RWPE2 (cell line): ENCODE data around the gene IFT172.

Experiments used
- ATAC-seq: fragments of 200-7000 bp; cut with Tn5 transposase; 3 replicates; pipeline ENCODE4 v1.9.1; 2021; ENCODE audit warnings: low read depth
- DNase-seq: peaks from one replicate; pipeline ENCODE4 v3.0.0-alpha.2; 2020; ENCODE audit warnings: low spot score
- H3K27ac ChIP-seq: fragments of 450-650 bp; 2 replicates; pipeline ENCODE4 v1.5.1; 2017; ENCODE audit warnings: mild to moderate bottlenecking; ENCODE audit not compliant: poor library complexity, severe bottlenecking
- H3K27me3 ChIP-seq: fragments of 250-450 bp; sonication (Bioruptor Pico); 2 replicates; pipeline ENCODE4 v1.5.1; 2021; ENCODE audit warnings: mild to moderate bottlenecking, moderate library complexity; ENCODE audit not compliant: insufficient read depth, poor library complexity, severe bottlenecking
- H3K36me3 ChIP-seq: fragments of 250-450 bp; sonication (Bioruptor Pico); 2 replicates; pipeline ENCODE4 v1.5.1; 2020; ENCODE audit warnings: low read depth, mild to moderate bottlenecking, moderate library complexity
- H3K4me1 ChIP-seq: fragments of 250-450 bp; sonication (Bioruptor Pico); 2 replicates; pipeline ENCODE4 v1.5.1; 2021; ENCODE audit warnings: mild to moderate bottlenecking, moderate library complexity; ENCODE audit not compliant: insufficient read depth, poor library complexity, severe bottlenecking
- H3K4me3 ChIP-seq: fragments of 250-450 bp; sonication (Bioruptor Pico); 2 replicates; pipeline ENCODE4 v1.5.1; 2021; ENCODE audit warnings: mild to moderate bottlenecking, moderate library complexity; ENCODE audit not compliant: severe bottlenecking
- H3K9me3 ChIP-seq: fragments of 250-450 bp; sonication (Bioruptor Pico); 2 replicates; pipeline ENCODE4 v1.5.1; 2021; ENCODE audit warnings: mild to moderate bottlenecking, moderate library complexity; ENCODE audit not compliant: severe bottlenecking
- CTCF ChIP-seq: fragments of 450-650 bp; IDR thresholded peaks from one replicate; pipeline ENCODE4 v1.5.1; 2017; ENCODE audit warnings: mild to moderate bottlenecking, moderate library complexity; ENCODE audit not compliant: poor library complexity, severe bottlenecking

Gene IFT172

GRCh38 chr2:27485496-27485895 lies 4.0 kb downstream of the IFT172 start:
- Histone ChIP-seq H3K4me3 (no peak overlapping the region), H3K27ac (no peak overlapping the region), H3K4me1 (peaks cover 5% of the 10 kb centered on the region), H3K9me3 (no peaks in the 10 kb centered on the region), H3K27me3 (no peaks in the 10 kb centered on the region), H3K36me3 (peaks cover 2% of the 10 kb centered on the region)
- ATAC-seq (no peak), DNase-seq (no peak)
- no peak for TF ChIP-seq CTCF

- Histone ChIP-seq H3K4me1 (no peaks in the 10 kb centered on the region), H3K4me3 (no peak overlapping the region), H3K27ac (no peak overlapping the region), H3K27me3 (no peaks in the 10 kb centered on the region), H3K36me3 (peaks cover 22% of the 10 kb centered on the region), H3K9me3 (no peaks in the 10 kb centered on the region)
- no peak for TF ChIP-seq CTCF
- DNase-seq: no peak
- ATAC-seq: no peak
These were observed 17.6 kb downstream of the IFT172 start for GRCh38 chr2:27471961-27472360.

GRCh38 chr2:27464443-27464842 lies 25.1 kb downstream of the IFT172 start:
- DNase-seq (no peak), ATAC-seq (no peak)
- H3K4me1 ChIP-seq: no peaks in the 10 kb centered on the region
- TF ChIP-seq CTCF: no peak
- H3K36me3 ChIP-seq: no peaks in the 10 kb centered on the region
- H3K27ac ChIP-seq: no peak overlapping the region
- no peaks in the 10 kb centered on the region for H3K27me3 ChIP-seq
- H3K4me3 ChIP-seq: no peak overlapping the region
- H3K9me3 ChIP-seq: no peaks in the 10 kb centered on the region

- no peaks in the 10 kb centered on the region for H3K9me3 ChIP-seq
- H3K4me1 ChIP-seq: no peaks in the 10 kb centered on the region
- no peak overlapping the region for H3K27ac ChIP-seq
- no peaks in the 10 kb centered on the region for H3K27me3 ChIP-seq
- no peak for TF ChIP-seq CTCF
- ATAC-seq (no peak), DNase-seq (no peak)
- peaks cover 7% of the 10 kb centered on the region; the same call in 1 of the 2 replicates for H3K36me3 ChIP-seq
- H3K4me3 ChIP-seq: no peak overlapping the region
These were observed 28.4 kb downstream of the IFT172 start for GRCh38 chr2:27461118-27461517.

- peak; percentile 12; the same call in 1 of the 3 replicates for ATAC-seq
- Histone ChIP-seq H3K27me3 (no peaks in the 10 kb centered on the region), H3K9me3 (no peaks in the 10 kb centered on the region), H3K36me3 (peaks cover 18% of the 10 kb centered on the region), H3K4me1 (no peaks in the 10 kb centered on the region), H3K27ac (no peak overlapping the region), H3K4me3 (no peak overlapping the region)
- DNase-seq: no peak
- no peak for TF ChIP-seq CTCF
These were observed 35.6 kb downstream of the IFT172 start for GRCh38 chr2:27453968-27454367.
